A673 (cell line): ENCODE measurements around the gene PARP9. TPM values are rescaled to one million over a fixed set of nuclear protein-coding genes. Genes with fewer than 3 reads are reported as not detected.

Experiments
- BruUV-seq: library from RNA; stranded (reverse); fragments of 400-500 nt; replicated peaks from 2 replicates; lab custom pipeline; 2021; lab: Mats Ljungman, UMichigan
- CTCF ChIA-PET: fragments of 300-600 bp; sonication (Branson Sonifier 250); formaldehyde crosslinking; loops from one replicate; lab custom pipeline; 2022; ENCODE audit warnings: antibody characterized with exemption; lab: Charles Lee
- POLR2A ChIA-PET: fragments of 300-600 bp; sonication (Branson Sonifier 250); formaldehyde crosslinking; loops from one replicate; lab custom pipeline; 2022; ENCODE audit warnings: antibody characterized with exemption; ENCODE audit not compliant: low non-redundant PET; lab: Charles Lee
- DNase-seq: peaks from one replicate; pipeline ENCODE4 v3.0.0-alpha.2; 2015; ENCODE audit warnings: low spot score
- H3K27ac ChIP-seq: fragments of 200-600 bp; sonication (generic); 2 replicates; pipeline ENCODE4 v1.5.1; 2016; ENCODE audit warnings: mixed run types, low read depth, mild to moderate bottlenecking, mixed read lengths, antibody characterized with exemption, low read length; ENCODE audit not compliant: poor library complexity, severe bottlenecking
- H3K27me3 ChIP-seq: fragments of 200-600 bp; sonication (generic); replicated peaks from 2 replicates; pipeline ENCODE4 v1.6.1; 2017; ENCODE audit warnings: mixed run types, low read depth, mild to moderate bottlenecking, mixed read lengths, antibody characterized with exemption, low read length; ENCODE audit not compliant: insufficient read depth, poor library complexity
- H3K36me3 ChIP-seq: fragments of 200-600 bp; sonication (generic); 2 replicates; pipeline ENCODE4 v1.6.1; 2016; ENCODE audit warnings: mixed run types, mild to moderate bottlenecking, mixed read lengths, antibody characterized with exemption, low read length; ENCODE audit not compliant: insufficient read depth, poor library complexity, severe bottlenecking
- H3K4me1 ChIP-seq: fragments of 200-600 bp; sonication (generic); 2 replicates; pipeline ENCODE4 v1.6.1; 2017; ENCODE audit warnings: mixed run types, mild to moderate bottlenecking, mixed read lengths, antibody characterized with exemption, low read length; ENCODE audit not compliant: insufficient read depth, poor library complexity, severe bottlenecking
- H3K4me3 ChIP-seq: fragments of 200-600 bp; sonication (generic); 2 replicates; pipeline ENCODE4 v1.5.1; 2016; ENCODE audit warnings: low read depth, mixed run types, mild to moderate bottlenecking, mixed read lengths, low read length; ENCODE audit not compliant: poor library complexity, severe bottlenecking
- H3K9me3 ChIP-seq: fragments of 200-600 bp; sonication (generic); 2 replicates; pipeline ENCODE4 v1.6.1; 2016; ENCODE audit warnings: mixed run types, low read depth, mild to moderate bottlenecking, mixed read lengths, antibody characterized with exemption, low read length; ENCODE audit not compliant: poor library complexity, severe bottlenecking
- CTCF ChIP-seq: fragments of 300-800, 200-600 bp; sonication (generic); conservative IDR thresholded peaks from 2 replicates; pipeline ENCODE4 v1.5.1; 2017; ENCODE audit warnings: low read depth, mild to moderate bottlenecking, antibody characterized with exemption, low read length, moderate library complexity, mixed read lengths
- EZH2 ChIP-seq: fragments of 200-600 bp; sonication (generic); IDR thresholded peaks from 2 replicates; pipeline ENCODE4 v1.6.1; 2017; ENCODE audit warnings: borderline replicate concordance, low read depth, mild to moderate bottlenecking, mixed read lengths, antibody characterized with exemption, low read length; ENCODE audit not compliant: poor library complexity, severe bottlenecking
- intact Hi-C: fragments of 100-400 bp; cut with micrococcal nuclease; formaldehyde crosslinking; loops from one replicate; pipeline ENCODE4 v1.10.0; 2022; ENCODE audit not compliant: unreplicated experiment
- total RNA-seq: library from RNA; stranded (reverse); gene quantifications from 2 replicates; pipeline ENCODE4 v1.2.3, GENCODE V29; 2021

The PARP9 gene
- total RNA-seq, 1 experiment from 2014 or later, result 10.6 TPM

DNA sequence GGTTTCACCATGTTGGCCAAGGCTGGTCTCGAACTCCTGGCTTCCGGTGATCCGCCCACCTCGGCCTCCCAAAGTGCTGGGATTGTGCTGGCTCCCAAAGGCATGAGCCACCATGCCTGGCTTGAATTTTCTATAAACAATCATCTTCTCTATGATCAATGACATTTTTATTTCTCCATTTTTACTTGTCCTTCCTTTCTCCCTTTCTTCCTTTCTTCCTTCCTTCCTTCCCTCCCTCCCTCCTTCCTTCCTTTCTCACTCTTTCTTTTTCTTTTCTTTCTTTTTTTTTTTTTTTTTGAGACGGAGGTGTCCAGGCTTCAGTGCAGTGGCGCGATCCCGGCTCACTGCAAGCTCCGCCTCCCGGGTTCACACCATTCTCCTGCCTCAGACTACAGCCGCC lies 40.8 kb downstream of the PARP9 start:
- Histone ChIP-seq H3K27me3 (no peaks in the 10 kb centered on the region), H3K4me1 (no peaks in the 10 kb centered on the region), H3K36me3 (no peaks in the 10 kb centered on the region), H3K4me3 (no peak overlapping the region), H3K27ac (no peak overlapping the region), H3K9me3 (no peaks in the 10 kb centered on the region)
- BruUV-seq, result no TSS peak
- CTCF ChIA-PET, result no interaction called here
- intact Hi-C loops, result no loop called here
- no peak for DNase-seq
- no peak for TF ChIP-seq CTCF
- TF ChIP-seq EZH2, result no peak
- POLR2A ChIA-PET, result no interaction called here

DNA sequence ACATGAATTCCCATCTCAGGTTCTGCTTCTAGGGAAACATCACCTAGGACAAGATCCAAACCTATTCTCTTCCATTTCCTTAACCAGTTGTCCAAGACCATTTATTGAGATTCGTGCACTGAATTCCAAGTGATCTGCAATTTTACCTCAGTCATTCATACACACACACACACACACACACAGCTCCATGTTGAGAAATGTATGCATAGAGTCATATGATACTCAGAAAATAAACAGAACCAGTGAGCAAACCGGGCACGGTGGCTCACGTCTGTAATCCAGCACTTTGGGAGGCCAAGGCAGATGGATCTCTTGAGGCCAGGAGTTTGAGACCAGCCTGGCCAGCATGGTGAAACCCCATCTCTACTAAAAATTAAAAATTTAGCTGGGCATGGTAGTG lies 43.2 kb downstream of the PARP9 start:
- H3K9me3 ChIP-seq, result no peaks in the 10 kb centered on the region
- H3K27me3 ChIP-seq, result no peaks in the 10 kb centered on the region
- TF ChIP-seq EZH2 (no peak), CTCF (no peak)
- intact Hi-C loops, result no loop called here
- no peak for DNase-seq
- ChIA-PET POLR2A (no interaction called here), CTCF (interaction anchor here (0.7 kb wide), 1 partner anchor 40 kb away, joined by 4 read pairs; no protein-coding TSS in a partner anchor)
- H3K36me3 ChIP-seq, result no peaks in the 10 kb centered on the region
- BruUV-seq, result no TSS peak
- no peak overlapping the region for H3K27ac ChIP-seq
- H3K4me1 ChIP-seq, result no peaks in the 10 kb centered on the region
- H3K4me3 ChIP-seq, result no peak overlapping the region

DNA sequence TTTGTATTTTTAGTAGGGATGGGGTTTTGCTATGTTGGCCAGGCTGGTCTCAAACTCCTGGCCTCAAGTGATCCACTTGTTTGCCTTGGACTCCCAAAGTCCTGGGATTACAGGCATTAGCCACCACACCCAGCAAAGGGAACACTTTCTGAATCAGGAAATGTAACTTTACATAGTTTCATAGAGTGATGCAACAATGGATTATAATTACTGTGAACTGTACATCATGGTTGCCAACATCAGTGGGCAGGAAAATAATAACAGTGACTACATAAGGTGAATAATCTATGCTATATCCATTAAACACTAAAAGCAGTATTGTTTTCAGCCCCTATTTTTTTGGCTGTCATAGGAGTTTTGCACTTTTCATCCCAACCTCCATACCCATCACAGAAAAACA lies 44.4 kb downstream of the PARP9 start:
- Histone ChIP-seq H3K36me3 (no peaks in the 10 kb centered on the region), H3K4me3 (no peak overlapping the region), H3K4me1 (no peaks in the 10 kb centered on the region), H3K27me3 (no peaks in the 10 kb centered on the region), H3K9me3 (no peaks in the 10 kb centered on the region), H3K27ac (no peak overlapping the region)
- POLR2A ChIA-PET, result interaction anchor here (0.6 kb wide), 1 partner anchor 195 kb away, joined by 3 read pairs; no protein-coding TSS in a partner anchor
- CTCF ChIA-PET, result no interaction called here
- DNase-seq, result no peak
- no peak for TF ChIP-seq CTCF
- TF ChIP-seq EZH2, result no peak
- BruUV-seq, result no TSS peak
- intact Hi-C loops, result no loop called here
